ENCODE results near the gene ATP6V1G3.
A peak's percentile ranks its signal among the peaks of the same experiment; 100 is the strongest.
"Not testable (repeated sequence)": the region's sequence is repeated elsewhere in the genome, so short reads cannot be mapped to it uniquely, and the experiment has no call there.

Gene ATP6V1G3

GRCh38 chr1:198540580-198540979 lies at the start of gene ATP6V1G3:
TSS of gene ATP6V1G3 (minus strand) at chr1:198540680. CDS start at chr1:198540650, 30 bp downstream.
- no peak for DNase-seq

DNA sequence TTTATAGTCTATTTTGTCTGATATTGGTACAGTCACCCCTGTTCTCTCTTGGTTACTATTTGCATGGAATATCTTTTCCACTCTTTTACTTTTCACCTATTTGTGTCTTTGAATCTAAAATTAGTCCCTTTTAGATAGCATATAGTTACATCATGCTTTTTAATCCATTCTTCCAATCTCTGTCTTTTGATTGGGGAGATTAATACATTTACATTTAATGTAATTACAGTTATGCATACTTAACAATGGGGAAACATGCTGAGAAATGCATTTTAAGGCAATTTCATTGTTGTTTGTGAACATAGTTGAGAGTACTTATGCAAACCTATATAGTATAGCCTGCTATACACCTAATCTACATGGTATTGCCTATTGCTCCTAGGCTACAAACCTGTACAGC lies 48.4 kb upstream of the ATP6V1G3 start:
- DNase-seq, result no peak

DNA sequence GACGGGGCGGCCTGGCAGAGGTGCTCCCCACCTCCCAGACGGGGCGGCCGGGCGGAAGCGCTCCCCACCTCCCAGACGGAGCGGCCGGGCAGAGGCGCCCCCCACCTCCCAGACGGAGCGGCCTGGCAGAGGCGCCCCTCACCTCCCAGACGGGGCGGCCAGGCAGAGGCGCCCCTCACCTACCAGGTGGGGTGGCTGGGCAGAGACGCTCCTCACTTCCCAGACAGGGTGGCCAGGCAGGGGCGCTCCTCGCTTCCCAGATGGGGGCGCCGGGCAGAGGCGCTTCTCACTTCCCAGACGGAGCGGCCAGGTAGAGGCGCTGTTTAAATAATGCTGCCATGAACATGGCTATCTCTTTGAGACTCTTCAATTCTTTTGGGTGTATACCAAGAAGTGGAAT lies 43.7 kb upstream of the ATP6V1G3 start:
- no peak for DNase-seq

DNA sequence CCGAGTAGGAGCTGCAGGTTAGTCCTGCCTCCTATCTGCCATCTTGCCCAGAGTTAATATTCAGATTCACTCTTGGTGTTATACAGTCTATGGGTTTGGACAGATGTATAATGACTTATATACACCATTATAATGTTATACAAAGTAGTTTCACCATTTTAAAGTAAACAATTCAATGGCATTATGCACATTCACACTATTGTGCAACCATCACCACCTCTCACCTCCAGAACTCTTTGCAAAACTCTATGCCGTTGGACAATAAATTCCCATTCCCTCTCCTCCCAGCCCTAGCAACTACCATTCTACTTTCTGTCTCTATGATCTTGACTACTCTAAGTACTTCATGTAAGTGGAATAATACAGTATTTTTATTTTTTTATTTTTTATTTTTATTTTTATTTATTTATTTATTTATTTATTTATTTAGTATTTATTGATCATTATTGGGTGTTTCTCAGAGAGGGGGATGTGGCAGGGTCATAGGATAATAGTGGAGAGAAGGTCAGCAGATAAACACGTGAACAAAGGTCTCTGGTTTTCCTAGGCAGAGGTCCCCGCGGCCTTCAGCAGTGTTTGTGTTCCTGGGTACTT lies 42.8 kb upstream of the ATP6V1G3 start:
- not testable (repeated sequence) for DNase-seq

GRCh38 chr1:198577444-198577843 lies 37.0 kb upstream of the ATP6V1G3 start:
- no peak for DNase-seq

DNA sequence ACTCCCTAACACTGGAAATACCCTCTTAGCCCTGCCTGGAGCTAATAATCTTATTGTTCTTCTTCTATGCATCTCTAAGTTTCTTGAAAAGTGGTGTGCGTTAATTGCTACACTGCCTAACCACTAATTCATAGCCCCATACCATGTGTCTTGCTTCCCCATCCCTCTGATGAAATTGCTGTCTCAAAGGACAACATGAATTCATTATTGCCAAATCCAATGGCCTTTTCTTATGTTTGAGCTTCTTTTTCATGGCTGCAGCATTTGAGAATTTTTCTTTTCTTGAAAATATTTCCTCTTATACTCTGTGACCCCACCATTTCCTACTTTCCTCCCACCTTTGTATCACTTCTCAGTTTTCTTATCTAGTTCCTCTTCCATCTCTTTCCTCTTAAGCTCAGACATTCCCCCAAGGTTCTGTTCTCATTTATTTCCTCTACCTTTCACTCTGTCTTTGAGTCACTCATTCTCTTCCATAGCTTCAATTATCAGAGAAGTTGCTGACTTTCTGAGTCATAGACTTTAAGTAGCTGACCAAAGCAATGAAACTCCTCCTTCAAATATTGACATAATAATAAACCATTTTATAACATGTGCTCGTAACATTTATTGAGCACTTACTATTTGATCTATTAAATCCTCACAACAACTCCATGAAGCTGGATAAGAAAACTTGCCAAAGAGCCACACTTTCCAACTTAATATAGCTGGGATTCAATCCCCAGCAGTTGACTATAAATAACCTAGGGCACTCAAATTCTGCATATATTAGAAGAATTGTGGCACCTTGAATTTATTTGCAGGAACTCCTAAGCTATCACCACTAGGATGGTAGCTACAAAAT lies 35.5 kb upstream of the ATP6V1G3 start:
- no peak for DNase-seq

DNA sequence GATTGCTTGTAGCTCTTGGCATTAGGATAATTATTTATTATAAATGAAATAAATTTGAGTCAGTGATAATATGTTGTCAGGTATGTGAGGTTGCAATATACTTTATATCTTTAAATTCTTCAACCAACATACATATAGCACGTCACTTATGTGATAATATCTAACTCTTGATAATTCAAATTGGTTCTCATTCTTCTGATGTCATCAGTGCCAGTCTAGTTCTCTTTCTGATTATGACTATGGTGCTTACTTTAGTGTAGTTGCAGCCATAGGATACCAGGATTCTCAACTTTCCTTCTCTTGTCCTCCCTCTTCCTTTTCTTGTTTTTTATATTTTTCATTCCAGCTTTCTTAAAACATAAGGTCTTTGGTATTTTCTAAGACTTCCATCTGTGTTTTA lies 34.8 kb upstream of the ATP6V1G3 start:
- DNase-seq, result no peak

GRCh38 chr1:198574325-198574724 lies 33.8 kb upstream of the ATP6V1G3 start:
- no peak for DNase-seq

DNA sequence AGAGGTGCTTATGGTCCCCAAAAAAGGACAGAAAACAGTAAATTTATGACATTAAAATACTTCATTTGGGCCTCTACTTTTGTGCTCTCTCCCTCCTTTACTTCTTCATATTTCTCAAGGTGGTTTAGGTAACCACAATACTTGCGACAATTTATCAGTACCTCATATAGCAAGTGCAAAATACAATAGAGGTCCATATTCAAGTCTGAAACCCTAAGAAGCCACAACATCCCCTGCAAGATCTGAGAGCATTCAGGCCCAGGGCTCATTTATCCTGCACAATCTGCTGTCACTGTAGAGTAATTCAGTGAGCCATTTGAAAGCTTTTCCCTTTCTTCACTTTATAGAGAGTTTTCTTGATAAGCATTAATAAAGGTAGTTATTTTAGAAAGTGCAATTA lies 24.2 kb upstream of the ATP6V1G3 start:
- no peak for DNase-seq

GRCh38 chr1:198564157-198564556 lies 23.7 kb upstream of the ATP6V1G3 start:
- DNase-seq, result no peak

GRCh38 chr1:198563583-198563982 lies 23.1 kb upstream of the ATP6V1G3 start:
- no peak for DNase-seq

DNA sequence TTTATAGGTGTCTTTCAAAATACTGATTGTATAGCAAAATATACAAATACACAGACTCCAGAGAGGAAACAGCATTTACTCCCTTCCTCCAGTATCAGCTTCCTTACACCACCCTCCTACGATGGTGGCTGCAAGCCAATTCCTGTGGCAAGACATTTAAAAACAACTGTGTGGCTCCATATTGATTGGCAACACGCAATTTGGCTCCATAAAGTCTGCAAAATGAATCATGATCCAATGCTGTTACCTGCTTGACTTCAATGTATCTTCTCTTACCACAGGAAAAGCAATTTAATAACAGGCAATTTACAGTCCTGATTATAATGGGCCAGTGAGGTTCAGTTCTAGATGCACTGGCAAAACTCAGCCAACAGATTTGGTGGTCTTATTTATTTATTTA lies 19.7 kb upstream of the ATP6V1G3 start:
- no peak for DNase-seq

- no peak for DNase-seq
Observed at GRCh38 chr1:198559362-198559761, 18.9 kb upstream of the ATP6V1G3 start.

DNA sequence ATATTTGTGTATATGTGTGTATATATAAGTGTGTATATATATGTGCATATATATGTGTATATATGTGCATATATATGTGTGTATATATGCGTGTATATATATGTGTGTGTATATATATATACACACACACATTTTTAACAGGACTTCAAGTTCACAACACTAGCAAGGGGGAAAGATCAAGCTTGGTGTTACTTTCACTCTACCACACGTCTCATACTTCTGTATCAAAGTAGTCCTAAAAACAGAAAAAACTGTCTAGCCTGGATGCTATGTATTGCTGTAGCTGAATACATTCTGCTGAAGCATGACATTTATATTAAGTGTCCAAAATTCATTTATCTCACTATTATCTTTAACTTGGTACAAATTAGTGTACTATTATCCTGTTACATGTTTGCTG lies 17.9 kb upstream of the ATP6V1G3 start:
- DNase-seq, result no peak

DNA sequence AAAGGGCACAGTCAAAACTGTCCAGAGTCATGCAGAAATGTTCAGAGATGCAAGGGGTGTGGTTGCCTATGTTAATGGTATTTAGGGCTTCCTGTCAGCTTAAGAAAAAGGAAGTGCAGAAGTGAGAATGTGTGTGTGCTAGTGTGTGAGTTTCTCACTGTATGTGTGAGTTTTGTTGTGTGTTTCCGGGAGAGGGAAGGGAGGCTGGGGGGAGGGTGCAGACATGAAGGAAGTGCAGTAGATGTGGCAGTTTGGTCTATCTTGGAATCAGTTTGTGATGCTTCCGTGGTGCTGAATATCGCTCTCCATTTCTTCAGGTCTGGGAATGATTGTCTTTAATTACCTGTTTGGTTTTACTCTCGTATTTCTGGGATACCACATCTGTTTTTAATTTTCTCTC lies 16.5 kb upstream of the ATP6V1G3 start:
- peak in 1 of 2 donors; percentile 95 for DNase-seq

GRCh38 chr1:198552668-198553416 lies 12.4 kb upstream of the ATP6V1G3 start:
- DNase-seq, result no peak

DNA sequence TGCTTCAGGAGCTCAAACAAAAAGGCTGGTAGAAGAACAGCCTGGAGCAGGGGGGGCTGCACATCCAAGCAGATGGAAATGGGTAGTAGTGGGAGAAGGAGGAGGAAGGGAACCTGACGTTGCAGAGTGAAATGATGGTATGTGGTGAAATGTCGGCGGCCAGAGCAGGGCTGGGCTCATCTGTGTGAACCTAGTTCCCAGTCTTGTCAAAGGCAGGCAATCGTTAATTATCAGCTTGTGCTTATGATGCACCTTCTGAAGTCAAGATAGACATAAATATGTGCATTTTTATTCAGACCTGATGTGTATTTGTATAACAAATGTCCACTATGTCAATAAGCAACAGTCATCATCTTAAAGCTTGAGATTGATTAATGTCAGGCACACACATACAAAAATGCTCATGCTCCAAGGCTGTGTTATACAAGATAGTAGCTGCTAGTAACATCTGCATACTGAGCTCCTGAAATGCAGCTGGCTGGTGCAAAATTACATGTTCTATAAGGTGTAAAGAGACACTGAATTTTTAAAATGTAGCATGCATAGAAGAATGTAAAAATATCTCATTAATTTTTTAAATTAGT lies 10.6 kb upstream of the ATP6V1G3 start:
- DNase-seq, result no peak

GRCh38 chr1:198549866-198550265 lies 9.4 kb upstream of the ATP6V1G3 start:
- no peak for DNase-seq

DNA sequence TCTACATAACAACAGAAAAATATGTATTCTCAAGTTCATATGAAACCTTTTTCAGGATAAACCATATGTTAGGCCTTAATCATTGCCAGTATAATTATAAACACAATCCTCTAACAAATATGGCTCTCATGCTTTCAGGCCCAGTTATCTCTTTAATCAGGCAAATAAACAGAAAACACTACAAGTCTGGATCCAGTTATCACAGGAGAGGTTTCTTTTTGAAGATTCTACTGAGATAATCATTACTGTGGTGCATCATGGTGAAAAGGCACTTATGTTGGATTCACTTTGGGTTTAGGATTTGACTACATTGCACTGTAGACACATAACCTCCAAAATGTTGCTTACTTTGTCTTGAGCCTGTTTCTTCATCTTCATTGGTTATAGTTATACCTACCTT lies 8.4 kb upstream of the ATP6V1G3 start:
- no peak for DNase-seq

- no peak for DNase-seq
Observed at GRCh38 chr1:198545156-198545555, 4.7 kb upstream of the ATP6V1G3 start.

DNA sequence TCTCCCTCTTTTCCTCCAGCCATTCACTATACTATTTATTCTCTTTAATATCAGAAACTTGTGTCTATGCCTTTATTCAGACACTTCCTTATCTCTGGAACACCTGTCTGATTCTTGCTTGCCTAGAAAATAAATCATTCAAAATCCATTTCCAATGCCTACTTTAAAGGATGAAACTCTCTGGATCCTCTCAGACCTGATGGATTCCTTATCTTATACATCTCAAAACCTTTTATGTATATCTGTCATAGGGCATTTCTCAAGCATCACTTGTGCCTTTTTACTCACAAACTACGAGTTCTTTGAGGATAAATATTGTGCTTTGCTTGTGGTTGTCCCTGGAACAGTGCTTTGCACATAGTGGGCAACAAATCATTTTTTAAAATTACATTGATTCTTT lies 3.8 kb upstream of the ATP6V1G3 start:
- no peak for DNase-seq

DNA sequence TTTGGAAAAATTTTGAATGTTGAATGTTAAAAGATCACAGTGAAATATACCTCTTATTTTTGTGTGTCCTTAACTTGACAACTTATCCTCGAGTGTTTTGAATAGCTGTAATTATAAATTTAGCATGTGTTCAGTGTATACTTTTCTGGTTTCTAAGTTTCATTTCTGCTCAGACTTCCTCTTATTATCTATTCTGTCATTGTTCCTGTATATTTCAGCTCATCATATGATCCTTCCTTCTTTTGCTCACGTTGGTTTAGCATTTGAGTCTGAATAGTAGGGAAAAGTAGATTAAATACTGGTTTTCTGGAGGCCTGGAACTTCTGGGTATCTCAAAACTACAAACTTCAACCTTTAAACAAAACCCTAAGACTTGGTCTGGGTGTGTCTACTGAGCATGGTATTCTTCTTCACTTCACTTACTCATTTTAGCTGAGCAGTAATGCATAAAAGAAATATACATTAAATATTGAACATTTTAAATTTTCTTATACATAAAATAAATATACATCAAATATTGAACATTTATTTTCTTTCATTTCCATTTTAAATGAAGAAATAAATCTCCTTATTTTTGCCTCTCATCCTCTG lies 3.3 kb upstream of the ATP6V1G3 start:
- peak in 1 of 2 donors; percentile 76 for DNase-seq

GRCh38 chr1:198542632-198543031 lies 2.2 kb upstream of the ATP6V1G3 start:
- no peak for DNase-seq

All from bone marrow (tissue), 2 donors.